SH-SY5Y (cell line): ENCODE measurements around the gene CPA1.

Experiments used
- GATA2 ChIP-seq: IDR thresholded peaks from 2 replicates; pipeline ENCODE4 v1.6.1; 2011; ENCODE audit warnings: mild to moderate bottlenecking, low read depth, low read length
- GATA3 ChIP-seq: IDR thresholded peaks from 2 replicates; pipeline ENCODE4 v1.6.1; 2011; ENCODE audit warnings: low read depth, mild to moderate bottlenecking, low read length, moderate library complexity

DNA sequence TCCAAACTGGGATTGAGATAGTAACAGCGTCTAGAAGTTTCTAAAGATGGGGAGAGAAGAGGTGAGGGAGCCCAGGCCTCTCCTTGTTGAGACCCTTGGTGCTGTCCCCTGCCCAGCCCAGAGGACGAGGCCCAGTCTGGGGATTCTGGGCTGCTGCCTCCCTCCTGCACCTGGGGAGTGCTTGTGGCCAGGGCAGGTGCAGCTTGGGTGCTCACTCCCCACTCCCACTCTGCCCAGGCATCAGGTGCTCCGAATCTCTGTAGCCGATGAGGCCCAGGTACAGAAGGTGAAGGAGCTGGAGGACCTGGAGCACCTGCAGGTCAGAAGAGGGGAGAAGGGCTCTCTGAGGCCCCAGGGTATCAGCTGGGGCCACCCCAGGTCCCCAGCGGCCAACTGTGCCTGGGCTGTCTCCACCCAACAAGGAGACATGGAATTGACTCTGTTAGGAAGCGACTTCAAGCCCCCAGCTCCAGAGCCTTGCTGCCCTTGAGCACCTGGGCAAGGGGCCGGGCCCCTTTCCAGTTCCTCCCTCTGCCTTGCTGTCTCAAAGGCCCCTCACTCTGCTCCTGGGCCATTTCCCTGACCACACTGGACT is 664 bp downstream of the CPA1 start:
- no peak for TF ChIP-seq GATA2
- no peak for TF ChIP-seq GATA3
